Mammary epithelial cell (primary cell): ENCODE data around the gene PRKN.

ENCODE experiments used
- EZH2 ChIP-seq: IDR thresholded peaks from 2 replicates; pipeline ENCODE4 v1.6.1; 2012; ENCODE audit warnings: low read length, inconsistent platforms, borderline replicate concordance
- TF ChIP-seq, protein P1 (sequence below), 2 donors: IDR thresholded peaks in 1 of 2; conservative IDR thresholded peaks in 1 of 2; 2 replicates each; pipeline ENCODE4 v1.5.1; 2011 to 2012; ENCODE audit warnings: inconsistent platforms in 2 of 2, low read length in 2 of 2, mild to moderate bottlenecking in 2 of 2, control low read depth in 1 of 2, low read depth in 1 of 2; ENCODE audit not compliant: insufficient read depth in 1 of 2; ENCODE audit errors: extremely low read depth in 1 of 2

DNA sequence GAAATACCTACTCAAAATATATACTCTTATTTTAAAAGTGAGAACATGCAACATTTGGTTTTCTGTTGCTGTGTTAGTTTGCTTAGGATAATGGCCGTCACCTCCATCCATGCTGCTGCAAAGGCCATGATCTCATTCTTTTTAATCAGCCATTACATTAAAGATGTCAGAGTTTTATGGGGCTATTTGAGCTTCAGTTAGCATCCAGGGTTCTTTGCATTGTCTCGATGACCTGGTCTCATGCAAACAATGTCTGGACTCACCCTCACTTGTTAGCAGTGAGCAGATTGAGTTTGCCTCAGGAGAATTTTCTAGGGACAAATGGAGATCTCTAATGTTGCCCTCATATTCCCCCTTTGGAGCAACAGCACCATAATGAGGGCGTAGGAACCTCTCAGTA lies 995.0 kb downstream of the PRKN start:
- TF ChIP-seq, protein P1, sequence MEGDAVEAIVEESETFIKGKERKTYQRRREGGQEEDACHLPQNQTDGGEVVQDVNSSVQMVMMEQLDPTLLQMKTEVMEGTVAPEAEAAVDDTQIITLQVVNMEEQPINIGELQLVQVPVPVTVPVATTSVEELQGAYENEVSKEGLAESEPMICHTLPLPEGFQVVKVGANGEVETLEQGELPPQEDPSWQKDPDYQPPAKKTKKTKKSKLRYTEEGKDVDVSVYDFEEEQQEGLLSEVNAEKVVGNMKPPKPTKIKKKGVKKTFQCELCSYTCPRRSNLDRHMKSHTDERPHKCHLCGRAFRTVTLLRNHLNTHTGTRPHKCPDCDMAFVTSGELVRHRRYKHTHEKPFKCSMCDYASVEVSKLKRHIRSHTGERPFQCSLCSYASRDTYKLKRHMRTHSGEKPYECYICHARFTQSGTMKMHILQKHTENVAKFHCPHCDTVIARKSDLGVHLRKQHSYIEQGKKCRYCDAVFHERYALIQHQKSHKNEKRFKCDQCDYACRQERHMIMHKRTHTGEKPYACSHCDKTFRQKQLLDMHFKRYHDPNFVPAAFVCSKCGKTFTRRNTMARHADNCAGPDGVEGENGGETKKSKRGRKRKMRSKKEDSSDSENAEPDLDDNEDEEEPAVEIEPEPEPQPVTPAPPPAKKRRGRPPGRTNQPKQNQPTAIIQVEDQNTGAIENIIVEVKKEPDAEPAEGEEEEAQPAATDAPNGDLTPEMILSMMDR (conservative IDR thresholded peaks at IDR 0.05 in 1 of 2, IDR thresholded peaks at IDR 0.05 in 1 of 2; ENCODE audit: extremely low read depth in 1 of 2, insufficient read depth in 1 of 2, low read depth in 1 of 2, low read length in 2 of 2), result no peak
- TF ChIP-seq EZH2, result no peak
